Measurements from ENCODE around the gene RNF157.
"Not testable (repeated sequence)": the region's sequence is repeated elsewhere in the genome, so short reads cannot be mapped to it uniquely, and the experiment has no call there.

The RNF157 gene

GRCh38 chr17:76270770-76271668, 30.7 kb upstream of the RNF157 start:
- no peak for DNase-seq (ENCODE audit: low spot score)

GRCh38 chr17:76270127-76270592, 29.9 kb upstream of the RNF157 start:
- DNase-seq (ENCODE audit: low spot score): no peak

GRCh38 chr17:76268991-76269981, 29.0 kb upstream of the RNF157 start:
- no peak for DNase-seq (ENCODE audit: low spot score)

- DNase-seq (ENCODE audit: low spot score): peak; percentile 83
Observed at GRCh38 chr17:76268015-76268749, 27.9 kb upstream of the RNF157 start.

GRCh38 chr17:76267581-76268001, 27.3 kb upstream of the RNF157 start:
- DNase-seq (ENCODE audit: low spot score): not testable (repeated sequence)

- DNase-seq (ENCODE audit: low spot score): no peak
Observed at GRCh38 chr17:76267051-76267576, 26.8 kb upstream of the RNF157 start.

GRCh38 chr17:76266244-76266938, 26.1 kb upstream of the RNF157 start:
- DNase-seq (ENCODE audit: low spot score): no peak

GRCh38 chr17:76265624-76266243, 25.4 kb upstream of the RNF157 start:
- DNase-seq (ENCODE audit: low spot score): no peak

GRCh38 chr17:76264755-76265623, 24.7 kb upstream of the RNF157 start, which contains the start of gene UBALD2:
UBALD2 (plus strand) TSS chr17:76265348; CDS start chr17:76265506, 158 bp downstream.
- peak; percentile 95 for DNase-seq (ENCODE audit: low spot score)

GRCh38 chr17:76264425-76264754, 24.1 kb upstream of the RNF157 start:
- no peak for DNase-seq (ENCODE audit: low spot score)

- no peak for DNase-seq (ENCODE audit: low spot score)
Observed at GRCh38 chr17:76263896-76264295, 23.6 kb upstream of the RNF157 start.

GRCh38 chr17:76262732-76263344, 22.5 kb upstream of the RNF157 start:
- DNase-seq (ENCODE audit: low spot score): no peak

- peak; percentile 82 for DNase-seq (ENCODE audit: low spot score)
Observed at GRCh38 chr17:76261421-76262215, 21.3 kb upstream of the RNF157 start.

- no peak for DNase-seq (ENCODE audit: low spot score)
Observed at GRCh38 chr17:76260669-76261068, 20.4 kb upstream of the RNF157 start.

GRCh38 chr17:76260220-76260619, 19.9 kb upstream of the RNF157 start:
- no peak for DNase-seq (ENCODE audit: low spot score)

GRCh38 chr17:76256430-76257050, 16.2 kb upstream of the RNF157 start:
- not testable (repeated sequence) for DNase-seq (ENCODE audit: low spot score)

- DNase-seq (ENCODE audit: low spot score): no peak
Observed at GRCh38 chr17:76255801-76256429, 15.6 kb upstream of the RNF157 start.
